ENCODE results near the gene C16orf89.

DNA sequence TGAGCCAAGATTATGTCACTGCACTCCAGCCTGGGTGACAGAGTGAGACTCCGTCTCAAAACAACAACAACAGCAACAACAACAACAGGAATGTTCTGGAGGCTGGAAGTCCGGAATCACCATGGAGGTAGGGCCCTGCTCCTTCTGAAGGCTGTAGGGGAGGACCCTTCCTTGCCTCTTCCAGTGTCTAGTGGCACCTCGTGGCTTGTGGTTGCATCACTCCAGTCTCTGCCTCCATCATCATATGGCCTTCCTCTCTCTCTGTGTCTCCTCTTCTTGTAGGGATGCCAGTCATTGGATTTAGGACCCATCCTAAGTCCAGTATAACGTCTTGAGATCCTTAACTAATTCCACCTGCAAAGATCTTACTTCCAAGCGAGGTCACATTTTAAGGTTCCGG, 46.0 kb downstream of the C16orf89 start:
- TF ChIP-seq, protein P1, sequence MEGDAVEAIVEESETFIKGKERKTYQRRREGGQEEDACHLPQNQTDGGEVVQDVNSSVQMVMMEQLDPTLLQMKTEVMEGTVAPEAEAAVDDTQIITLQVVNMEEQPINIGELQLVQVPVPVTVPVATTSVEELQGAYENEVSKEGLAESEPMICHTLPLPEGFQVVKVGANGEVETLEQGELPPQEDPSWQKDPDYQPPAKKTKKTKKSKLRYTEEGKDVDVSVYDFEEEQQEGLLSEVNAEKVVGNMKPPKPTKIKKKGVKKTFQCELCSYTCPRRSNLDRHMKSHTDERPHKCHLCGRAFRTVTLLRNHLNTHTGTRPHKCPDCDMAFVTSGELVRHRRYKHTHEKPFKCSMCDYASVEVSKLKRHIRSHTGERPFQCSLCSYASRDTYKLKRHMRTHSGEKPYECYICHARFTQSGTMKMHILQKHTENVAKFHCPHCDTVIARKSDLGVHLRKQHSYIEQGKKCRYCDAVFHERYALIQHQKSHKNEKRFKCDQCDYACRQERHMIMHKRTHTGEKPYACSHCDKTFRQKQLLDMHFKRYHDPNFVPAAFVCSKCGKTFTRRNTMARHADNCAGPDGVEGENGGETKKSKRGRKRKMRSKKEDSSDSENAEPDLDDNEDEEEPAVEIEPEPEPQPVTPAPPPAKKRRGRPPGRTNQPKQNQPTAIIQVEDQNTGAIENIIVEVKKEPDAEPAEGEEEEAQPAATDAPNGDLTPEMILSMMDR (IDR thresholded peaks at IDR 0.05; ENCODE audit: insufficient read depth, low read length): no peak
- TF ChIP-seq POLR2AphosphoS5 (IDR thresholded peaks at IDR 0.05; ENCODE audit: low read depth): no peak
